ENCODE data around the gene DNAJA4.
A peak's percentile ranks its signal among the peaks of the same experiment; 100 is the strongest.

DNA sequence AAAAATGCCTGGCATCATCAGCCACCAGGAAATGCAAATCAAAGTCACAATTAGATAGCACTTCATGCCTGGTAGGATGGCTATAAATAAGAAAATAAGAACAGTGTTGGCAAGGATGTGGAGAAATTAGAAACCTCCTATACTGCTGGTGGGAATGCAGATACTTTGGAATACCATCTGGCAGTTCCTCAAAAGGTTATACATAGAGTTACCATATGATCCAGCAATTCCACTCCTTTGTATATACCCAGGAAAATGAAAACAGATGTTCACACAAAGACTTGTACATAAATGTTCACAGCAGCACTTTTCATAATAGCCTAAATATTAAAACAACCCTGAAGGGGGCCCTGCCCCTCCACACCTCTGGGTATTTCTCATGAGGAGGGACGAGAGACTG, 43.6 kb upstream of the DNAJA4 start:
- TF ChIP-seq ZFP30 (CRISPR knock-in tag; IDR thresholded peaks at IDR 0.05) (no peak), ZNF565 (CRISPR knock-in tag; conservative IDR thresholded peaks at IDR 0.05; ENCODE audit: low read depth) (no peak), ZNF70 (CRISPR knock-in tag; IDR thresholded peaks at IDR 0.05) (peak; percentile 75), ZNF8 (CRISPR knock-in tag; IDR thresholded peaks at IDR 0.05) (peak; percentile 85), TCF4 (CRISPR knock-in tag; IDR thresholded peaks at IDR 0.05; ENCODE audit: borderline replicate concordance) (no peak), ESRRG (CRISPR knock-in tag; IDR thresholded peaks at IDR 0.05) (no peak), RARB (CRISPR knock-in tag; IDR thresholded peaks at IDR 0.05) (no peak), ARNTL (CRISPR knock-in tag; IDR thresholded peaks at IDR 0.05; ENCODE audit: borderline replicate concordance, low read depth) (no peak)
- TF ChIP-seq, protein P1, sequence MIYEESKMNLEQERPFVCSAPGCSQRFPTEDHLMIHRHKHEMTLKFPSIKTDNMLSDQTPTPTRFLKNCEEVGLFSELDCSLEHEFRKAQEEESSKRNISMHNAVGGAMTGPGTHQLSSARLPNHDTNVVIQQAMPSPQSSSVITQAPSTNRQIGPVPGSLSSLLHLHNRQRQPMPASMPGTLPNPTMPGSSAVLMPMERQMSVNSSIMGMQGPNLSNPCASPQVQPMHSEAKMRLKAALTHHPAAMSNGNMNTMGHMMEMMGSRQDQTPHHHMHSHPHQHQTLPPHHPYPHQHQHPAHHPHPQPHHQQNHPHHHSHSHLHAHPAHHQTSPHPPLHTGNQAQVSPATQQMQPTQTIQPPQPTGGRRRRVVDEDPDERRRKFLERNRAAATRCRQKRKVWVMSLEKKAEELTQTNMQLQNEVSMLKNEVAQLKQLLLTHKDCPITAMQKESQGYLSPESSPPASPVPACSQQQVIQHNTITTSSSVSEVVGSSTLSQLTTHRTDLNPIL (CRISPR knock-in tag; IDR thresholded peaks at IDR 0.05; ENCODE audit: low read depth), result no peak
- TF ChIP-seq, protein P2, sequence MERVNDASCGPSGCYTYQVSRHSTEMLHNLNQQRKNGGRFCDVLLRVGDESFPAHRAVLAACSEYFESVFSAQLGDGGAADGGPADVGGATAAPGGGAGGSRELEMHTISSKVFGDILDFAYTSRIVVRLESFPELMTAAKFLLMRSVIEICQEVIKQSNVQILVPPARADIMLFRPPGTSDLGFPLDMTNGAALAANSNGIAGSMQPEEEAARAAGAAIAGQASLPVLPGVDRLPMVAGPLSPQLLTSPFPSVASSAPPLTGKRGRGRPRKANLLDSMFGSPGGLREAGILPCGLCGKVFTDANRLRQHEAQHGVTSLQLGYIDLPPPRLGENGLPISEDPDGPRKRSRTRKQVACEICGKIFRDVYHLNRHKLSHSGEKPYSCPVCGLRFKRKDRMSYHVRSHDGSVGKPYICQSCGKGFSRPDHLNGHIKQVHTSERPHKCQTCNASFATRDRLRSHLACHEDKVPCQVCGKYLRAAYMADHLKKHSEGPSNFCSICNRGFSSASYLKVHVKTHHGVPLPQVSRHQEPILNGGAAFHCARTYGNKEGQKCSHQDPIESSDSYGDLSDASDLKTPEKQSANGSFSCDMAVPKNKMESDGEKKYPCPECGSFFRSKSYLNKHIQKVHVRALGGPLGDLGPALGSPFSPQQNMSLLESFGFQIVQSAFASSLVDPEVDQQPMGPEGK (CRISPR knock-in tag; IDR thresholded peaks at IDR 0.05; ENCODE audit: borderline replicate concordance), result no peak
- TF ChIP-seq, protein P3, sequence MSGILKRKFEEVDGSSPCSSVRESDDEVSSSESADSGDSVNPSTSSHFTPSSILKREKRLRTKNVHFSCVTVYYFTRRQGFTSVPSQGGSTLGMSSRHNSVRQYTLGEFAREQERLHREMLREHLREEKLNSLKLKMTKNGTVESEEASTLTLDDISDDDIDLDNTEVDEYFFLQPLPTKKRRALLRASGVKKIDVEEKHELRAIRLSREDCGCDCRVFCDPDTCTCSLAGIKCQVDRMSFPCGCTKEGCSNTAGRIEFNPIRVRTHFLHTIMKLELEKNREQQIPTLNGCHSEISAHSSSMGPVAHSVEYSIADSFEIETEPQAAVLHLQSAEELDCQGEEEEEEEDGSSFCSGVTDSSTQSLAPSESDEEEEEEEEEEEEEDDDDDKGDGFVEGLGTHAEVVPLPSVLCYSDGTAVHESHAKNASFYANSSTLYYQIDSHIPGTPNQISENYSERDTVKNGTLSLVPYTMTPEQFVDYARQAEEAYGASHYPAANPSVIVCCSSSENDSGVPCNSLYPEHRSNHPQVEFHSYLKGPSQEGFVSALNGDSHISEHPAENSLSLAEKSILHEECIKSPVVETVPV (CRISPR knock-in tag; IDR thresholded peaks at IDR 0.05), result no peak
- TF ChIP-seq, protein P4, sequence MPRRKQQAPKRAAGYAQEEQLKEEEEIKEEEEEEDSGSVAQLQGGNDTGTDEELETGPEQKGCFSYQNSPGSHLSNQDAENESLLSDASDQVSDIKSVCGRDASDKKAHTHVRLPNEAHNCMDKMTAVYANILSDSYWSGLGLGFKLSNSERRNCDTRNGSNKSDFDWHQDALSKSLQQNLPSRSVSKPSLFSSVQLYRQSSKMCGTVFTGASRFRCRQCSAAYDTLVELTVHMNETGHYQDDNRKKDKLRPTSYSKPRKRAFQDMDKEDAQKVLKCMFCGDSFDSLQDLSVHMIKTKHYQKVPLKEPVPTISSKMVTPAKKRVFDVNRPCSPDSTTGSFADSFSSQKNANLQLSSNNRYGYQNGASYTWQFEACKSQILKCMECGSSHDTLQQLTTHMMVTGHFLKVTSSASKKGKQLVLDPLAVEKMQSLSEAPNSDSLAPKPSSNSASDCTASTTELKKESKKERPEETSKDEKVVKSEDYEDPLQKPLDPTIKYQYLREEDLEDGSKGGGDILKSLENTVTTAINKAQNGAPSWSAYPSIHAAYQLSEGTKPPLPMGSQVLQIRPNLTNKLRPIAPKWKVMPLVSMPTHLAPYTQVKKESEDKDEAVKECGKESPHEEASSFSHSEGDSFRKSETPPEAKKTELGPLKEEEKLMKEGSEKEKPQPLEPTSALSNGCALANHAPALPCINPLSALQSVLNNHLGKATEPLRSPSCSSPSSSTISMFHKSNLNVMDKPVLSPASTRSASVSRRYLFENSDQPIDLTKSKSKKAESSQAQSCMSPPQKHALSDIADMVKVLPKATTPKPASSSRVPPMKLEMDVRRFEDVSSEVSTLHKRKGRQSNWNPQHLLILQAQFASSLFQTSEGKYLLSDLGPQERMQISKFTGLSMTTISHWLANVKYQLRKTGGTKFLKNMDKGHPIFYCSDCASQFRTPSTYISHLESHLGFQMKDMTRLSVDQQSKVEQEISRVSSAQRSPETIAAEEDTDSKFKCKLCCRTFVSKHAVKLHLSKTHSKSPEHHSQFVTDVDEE (CRISPR knock-in tag; IDR thresholded peaks at IDR 0.05), result no peak
